H1 (cell line): ENCODE results near the gene DENND4C. TPM values are rescaled to one million over a fixed set of nuclear protein-coding genes. Genes with fewer than 3 reads are reported as not detected.

Source experiments
- CTCF ChIA-PET: fragments of 300-600 bp; sonication (Branson Sonifier 250); formaldehyde crosslinking; loops from one replicate; lab custom pipeline; 2021; ENCODE audit not compliant: partially characterized antibody; lab: Charles Lee
- POLR2A ChIA-PET: fragments of 300-600 bp; sonication (Branson Sonifier 250); formaldehyde crosslinking; loops from one replicate; lab custom pipeline; 2021; ENCODE audit warnings: inconsistent platforms; ENCODE audit not compliant: partially characterized antibody; lab: Charles Lee
- DNase-seq, 2 experiments: peaks; one replicate each; pipeline versions ENCODE4 v3.0.0 to v3.0.0-alpha.2; 2010 to 2022; ENCODE audit warnings: low spot score in 2 of 2, low read depth in 1 of 2, mixed read lengths in 1 of 2
- FAIRE-seq: peaks from 2 replicates; lab custom pipeline; 2011; peaks lifted over from hg19 to GRCh38; lab: Jason Lieb, UNC
- H2AFZ ChIP-seq: 2 replicates; pipeline ENCODE4 v1.8.1; 2012; ENCODE audit warnings: low read length, inconsistent platforms
- H2AK5ac ChIP-seq: 2 replicates; pipeline ENCODE4 v1.6.1; 2013; ENCODE audit warnings: low read depth, low read length
- H2BK120ac ChIP-seq: replicated peaks from 2 replicates; pipeline ENCODE3; 2013; ENCODE audit warnings: low read depth, low read length, inconsistent platforms
- H2BK12ac ChIP-seq: 2 replicates; pipeline ENCODE4 v1.6.1; 2013; ENCODE audit warnings: low read depth, low read length
- H2BK15ac ChIP-seq: 2 replicates; pipeline ENCODE4 v1.6.1; 2013; ENCODE audit warnings: low read length
- H2BK20ac ChIP-seq: 2 replicates; pipeline ENCODE4 v1.6.1; 2013; ENCODE audit warnings: low read length
- H2BK5ac ChIP-seq: 2 replicates; pipeline ENCODE4 v1.6.1; 2013; ENCODE audit warnings: low read depth, low read length
- H3K14ac ChIP-seq: 2 replicates; pipeline ENCODE4 v1.6.1; 2013; ENCODE audit warnings: inconsistent platforms; ENCODE audit not compliant: insufficient read length
- H3K18ac ChIP-seq: 2 replicates; pipeline ENCODE4 v1.6.1; 2013; ENCODE audit warnings: low read length; ENCODE audit errors: extremely low read depth
- H3K23ac ChIP-seq: 2 replicates; pipeline ENCODE4 v1.6.1; 2013; ENCODE audit warnings: inconsistent platforms; ENCODE audit not compliant: insufficient read length
- H3K23me2 ChIP-seq: 2 replicates; pipeline ENCODE4 v1.6.1; 2013; ENCODE audit warnings: low read depth, low read length
- H3K27ac ChIP-seq: 2 replicates; pipeline ENCODE4 v1.6.1; 2011; ENCODE audit warnings: low read depth, low read length, inconsistent platforms
- H3K27me3 ChIP-seq, 4 experiments: replicated peaks in 1 of 4; 1 replicate in 1 of 4; 2 replicates in 3 of 4; pipeline versions ENCODE4 v1.6.1 to v1.8.1; 2011 to 2013; ENCODE audit warnings: low read length in 3 of 4, mild to moderate bottlenecking in 3 of 4, inconsistent platforms in 2 of 4, mixed read lengths in 2 of 4, moderate library complexity in 1 of 4; ENCODE audit not compliant: control insufficient read depth in 3 of 4, insufficient read depth in 3 of 4; ENCODE audit errors: extremely low read depth in 1 of 4
- H3K36me3 ChIP-seq, 4 experiments: 2 replicates each; pipeline versions ENCODE4 v1.6.1 to v1.8.1; 2011 to 2013; ENCODE audit warnings: mild to moderate bottlenecking in 4 of 4, low read length in 3 of 4, moderate library complexity in 2 of 4, control low read depth in 1 of 4, inconsistent platforms in 1 of 4; ENCODE audit not compliant: insufficient read depth in 4 of 4, control insufficient read depth in 2 of 4
- H3K4ac ChIP-seq: replicated peaks from 2 replicates; pipeline ENCODE3; 2013; ENCODE audit warnings: low read length, low read depth, mixed read lengths, inconsistent platforms; ENCODE audit not compliant: insufficient read length
- H3K4me1 ChIP-seq, 4 experiments: replicated peaks in 1 of 4; 1 replicate in 1 of 4; 2 replicates in 3 of 4; pipeline versions ENCODE4 v1.6.1 to v1.8.1; 2011 to 2013; ENCODE audit warnings: low read length in 3 of 4, inconsistent platforms in 2 of 4, mixed read lengths in 1 of 4; ENCODE audit not compliant: insufficient read depth in 4 of 4, control insufficient read depth in 3 of 4
- H3K4me2 ChIP-seq, 2 experiments: 2 replicates each; pipeline versions ENCODE4 v1.6.1 to v1.8.1; 2011 to 2013; ENCODE audit warnings: low read depth in 2 of 2, low read length in 2 of 2, control low read depth in 1 of 2, inconsistent platforms in 1 of 2, mild to moderate bottlenecking in 1 of 2; ENCODE audit not compliant: insufficient read depth in 1 of 2
- H3K4me3 ChIP-seq, 4 experiments: fragments of 200-600, 300-600 bp in 1 of 4; sonication (generic), shearing (Covaris generic), sonication (Bioruptor Twin) in 1 of 4; 2 replicates each; pipeline versions ENCODE4 v1.5.1 to v1.8.1; 2011 to 2016; ENCODE audit warnings: low read length in 4 of 4, low read depth in 3 of 4, control low read depth in 2 of 4, inconsistent platforms in 2 of 4, mild to moderate bottlenecking in 2 of 4, mixed read lengths in 1 of 4, moderate library complexity in 1 of 4; ENCODE audit not compliant: insufficient read depth in 2 of 4; ENCODE audit errors: extremely low read depth in 1 of 4
- H3K56ac ChIP-seq: replicated peaks from 2 replicates; pipeline ENCODE3; 2013; ENCODE audit warnings: low read depth, mild to moderate bottlenecking, mixed read lengths, low read length, inconsistent platforms; ENCODE audit not compliant: insufficient read length
- H3K79me1 ChIP-seq: 2 replicates; pipeline ENCODE4 v1.6.1; 2013; ENCODE audit warnings: low read depth, low read length, control low read depth
- H3K79me2 ChIP-seq, 2 experiments: 2 replicates each; pipeline versions ENCODE4 v1.6.1 to v1.8.1; 2012 to 2013; ENCODE audit warnings: low read length in 2 of 2, mild to moderate bottlenecking in 2 of 2, inconsistent platforms in 1 of 2; ENCODE audit not compliant: insufficient read depth in 2 of 2, control insufficient read depth in 1 of 2
- H3K9ac ChIP-seq, 4 experiments: replicated peaks in 1 of 4; 1 replicate in 1 of 4; 2 replicates in 3 of 4; pipeline versions ENCODE4 v1.6.1 to v1.8.1; 2011 to 2013; ENCODE audit warnings: low read depth in 3 of 4, low read length in 3 of 4, control low read depth in 2 of 4, mild to moderate bottlenecking in 2 of 4, moderate library complexity in 2 of 4, inconsistent platforms in 1 of 4; ENCODE audit errors: extremely low read depth in 1 of 4
- H3K9me3 ChIP-seq, 2 experiments: 2 replicates each; pipeline versions ENCODE4 v1.6.1 to v1.8.1; 2012 to 2013; ENCODE audit warnings: mild to moderate bottlenecking in 2 of 2, moderate library complexity in 2 of 2, control low read depth in 1 of 2, inconsistent platforms in 1 of 2, low read depth in 1 of 2, low read length in 1 of 2, mixed read lengths in 1 of 2; ENCODE audit not compliant: insufficient read depth in 2 of 2
- H4K20me1 ChIP-seq, 2 experiments: replicated peaks in 1 of 2; 2 replicates each; pipeline versions ENCODE3 to v1.8.1; 2011 to 2013; ENCODE audit warnings: inconsistent platforms in 2 of 2, low read length in 2 of 2, mild to moderate bottlenecking in 1 of 2; ENCODE audit not compliant: insufficient read depth in 2 of 2, control insufficient read depth in 1 of 2
- H4K5ac ChIP-seq: 2 replicates; pipeline ENCODE4 v1.6.1; 2013; ENCODE audit warnings: low read length, low read depth, mixed read lengths, inconsistent platforms; ENCODE audit not compliant: insufficient read length
- H4K8ac ChIP-seq: 2 replicates; pipeline ENCODE4 v1.8.0; 2013; ENCODE audit warnings: mild to moderate bottlenecking, moderate library complexity, low read length, inconsistent platforms; ENCODE audit not compliant: insufficient read depth; ENCODE audit errors: extremely low read depth
- H4K91ac ChIP-seq: replicated peaks from 2 replicates; pipeline ENCODE3; 2013; ENCODE audit warnings: low read length, mixed read lengths, inconsistent platforms; ENCODE audit not compliant: insufficient read length
- CTBP2 ChIP-seq: IDR thresholded peaks from 2 replicates; pipeline ENCODE4 v1.7.0; 2011; ENCODE audit warnings: borderline replicate concordance, mild to moderate bottlenecking, moderate library complexity, mixed read lengths, low read length; ENCODE audit not compliant: insufficient read depth, insufficient read length
- FOSL1 ChIP-seq: IDR thresholded peaks from 2 replicates; pipeline ENCODE4 v1.6.1; 2011; ENCODE audit warnings: mild to moderate bottlenecking, low read depth, low read length, moderate library complexity; ENCODE audit not compliant: insufficient read depth
- KDM4A ChIP-seq: IDR thresholded peaks from one replicate; pipeline ENCODE4 v1.7.1; 2012; ENCODE audit warnings: low read depth, mild to moderate bottlenecking, moderate library complexity, low read length, inconsistent platforms; ENCODE audit not compliant: severe bottlenecking
- POLR2A ChIP-seq, 2 experiments: IDR thresholded peaks; 1 replicate in 1 of 2; 2 replicates in 1 of 2; pipeline ENCODE4 v1.6.1; 2011; ENCODE audit warnings: low read depth in 2 of 2, low read length in 2 of 2, mild to moderate bottlenecking in 2 of 2; ENCODE audit errors: control extremely low read depth in 1 of 2
- RBBP5 ChIP-seq: IDR thresholded peaks from 2 replicates; pipeline ENCODE4 v1.7.1; 2012; ENCODE audit warnings: low read depth, mild to moderate bottlenecking, inconsistent platforms, low read length, moderate library complexity, borderline replicate concordance
- WGBS, 2 experiments: shearing (Covaris generic) in 1 of 2; methylation state at CpG; one replicate each; pipeline versions ENCODE4 v1.1.6 to v1.1.7; 2013 to 2015; ENCODE audit warnings: low lambda C conversion rate in 2 of 2, mixed read lengths in 2 of 2, inconsistent platforms in 1 of 2, low coverage in 1 of 2, missing lambda C conversion rate in 1 of 2; ENCODE audit not compliant: insufficient replicate concordance in 2 of 2, insufficient coverage in 1 of 2, insufficient read length in 1 of 2; ENCODE audit errors: extremely low coverage in 1 of 2, missing lambda C conversion rate in 1 of 2; 5-methylcytosine and 5-hydroxymethylcytosine counted together
- polyA plus RNA-seq, 7 experiments: library from polyadenylated mRNA; depleted of rRNA in 3 of 7; stranded (reverse) in 5 of 7; unstranded in 2 of 7; fragments of >200 nt in 5 of 7; fragments of 200-250 nt in 2 of 7; gene quantifications; 1 replicate in 5 of 7; 2 replicates in 1 of 7; 4 replicates in 1 of 7; pipeline versions ENCODE4 v1.2.1 to v1.2.3, GENCODE V29; 2011 to 2013; ENCODE audit warnings: missing spikeins in 2 of 7, mixed read lengths in 2 of 7
- total RNA-seq: library from RNA; stranded (reverse); fragmentation: NEBNext Ultra II Directional; extraction: Animal tissue kit (Norgen Biotek cat#: 25700); gene quantifications from 2 replicates; pipeline ENCODE4 v1.2.1, GENCODE V29; 2021

DENND4C gene
- total and polyA plus RNA-seq, 2 of the 8 experiments (the other 6 are each of a cell fraction or from before 2014, with no cell fraction given), result 6.9 to 18.9 TPM

DNA sequence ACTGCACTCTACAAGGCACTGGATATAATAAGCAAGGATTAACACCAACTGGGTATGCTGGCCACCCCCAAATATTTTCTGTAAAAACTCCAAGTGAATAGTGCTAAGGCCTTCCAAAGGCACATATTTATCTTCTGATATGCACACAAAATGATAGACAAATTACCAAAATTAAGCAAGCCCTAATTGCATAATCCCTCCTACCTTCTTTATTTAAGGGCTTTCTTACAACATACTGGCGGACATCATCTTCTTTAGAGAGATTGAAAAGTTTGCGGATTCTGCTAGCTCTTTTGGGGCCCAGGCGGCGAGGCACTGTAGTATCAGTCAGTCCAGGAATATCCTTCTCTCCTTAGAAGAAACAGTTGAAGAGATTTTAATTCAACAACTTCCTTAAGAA, 147.7 kb downstream of the DENND4C start:
- Histone ChIP-seq H3K9ac (peak overlapping the region in 3 of 4 experiments; percentile 34 to 77 (median 50); a peak in 4 of 7 replicates), H3K79me1 (no peaks in the 10 kb centered on the region), H3K9me3 (no peaks in the 10 kb centered on the region), H3K4me2 (peak overlapping the region; percentile 75 to 78), H4K5ac (no peak overlapping the region), H2AFZ (no peak overlapping the region), H2AK5ac (no peak overlapping the region), H3K79me2 (peaks cover 7 to 39% of the 10 kb centered on the region in 2 experiments; a peak in 3 of 4 replicates), H4K8ac (no peak overlapping the region), H3K36me3 (peaks cover 22 to 65% (median 51%) of the 10 kb centered on the region in 4 experiments), H3K4me1 (peaks cover 0 to 7% (median 2%) of the 10 kb centered on the region in 4 experiments; a peak in 2 of 7 replicates), H3K4ac (no peak overlapping the region), H4K91ac (no peak overlapping the region), H3K27me3 (no peaks in the 10 kb centered on the region), H3K27ac (no peak overlapping the region), H3K23ac (no peak overlapping the region), H2BK20ac (no peak overlapping the region), H3K56ac (no peak overlapping the region), H4K20me1 (peaks cover 5 to 14% of the 10 kb centered on the region in 2 experiments), H2BK15ac (no peak overlapping the region), H2BK5ac (no peak overlapping the region), H3K14ac (no peak overlapping the region), H3K23me2 (peaks cover 9% of the 10 kb centered on the region), H3K18ac (no peak overlapping the region), H2BK12ac (no peak overlapping the region), H3K4me3 (peak overlapping the region in 3 of 4 experiments; percentile 75 to 99 (median 90); a peak in 7 of 8 replicates), H2BK120ac (no peak overlapping the region)
- WGBS, 2 experiments, result 87% methylated on average over 4 of the region's 4 CpGs; no CpG with 5 or more reads in 1 of the 2 experiments
- ChIA-PET CTCF (no interaction called here), POLR2A (interaction anchor here (0.7 to 6.5 kb wide), 26 partner anchors 8 to 355 kb away, joined by 3 to 113 read pairs (median 4); partner anchors contain the start of gene DENND4C)
- TF ChIP-seq RBBP5 (no peak), FOSL1 (no peak), KDM4A (no peak), CTBP2 (no peak), POLR2A (IDR thresholded peaks at IDR 0.05; ENCODE audit: control extremely low read depth in 1 of 2, low read depth in 2 of 2, low read length in 2 of 2) (peak in 1 of 2 experiments; percentile 53; a peak in 1 of 3 replicates)
- DNase-seq, result no peak
- no peak for FAIRE-seq
